Activated T-helper 1 cell treated with anti-CD3 and anti-CD28 coated beads, Interleukin-12 subunit alpha, Interleukin-12 subunit beta, Interleukin-2, Interleukin-4 antibody, amounts not matched to agents 30 ng/mL and 10 ng/mL and 1 ng/mL, durations not matched to agents 14 hours and 24 hours and 36 hours (primary cell): Measurements from ENCODE around the gene RPL41. TPM values are rescaled to one million over a fixed set of nuclear protein-coding genes. Genes with fewer than 3 reads are reported as not detected.
A peak's percentile ranks its signal among the peaks of the same experiment; 100 is the strongest.

Experiments used
- DNase-seq: peaks from one replicate; pipeline ENCODE4 v3.0.0; 2021; ENCODE audit warnings: low spot score
- H3K27ac Mint-ChIP-seq: one replicate; pipeline ENCODE4 v1.8.0; 2021; ENCODE audit warnings: mild to moderate bottlenecking, mixed read lengths
- H3K27me3 Mint-ChIP-seq: one replicate; pipeline ENCODE4 v1.8.0; 2022; ENCODE audit warnings: mild to moderate bottlenecking, moderate library complexity, mixed read lengths; ENCODE audit not compliant: insufficient read depth
- H3K36me3 Mint-ChIP-seq: one replicate; pipeline ENCODE4 v1.8.0; 2021; ENCODE audit warnings: low read depth, mixed read lengths
- H3K4me1 Mint-ChIP-seq: one replicate; pipeline ENCODE4 v1.8.0; 2021; ENCODE audit warnings: low read depth, mixed read lengths
- H3K4me3 Mint-ChIP-seq: one replicate; pipeline ENCODE4 v1.8.0; 2021; ENCODE audit warnings: mild to moderate bottlenecking, moderate library complexity, mixed read lengths
- H3K9me3 Mint-ChIP-seq: one replicate; pipeline ENCODE4 v1.8.0; 2021; ENCODE audit warnings: mixed read lengths
- intact Hi-C: fragments of 100-400 bp; cut with micrococcal nuclease; formaldehyde crosslinking; loops from one replicate; pipeline ENCODE4 v1.15.1; 2024
- total RNA-seq: library from RNA; stranded (reverse); gene quantifications from 2 replicates; pipeline ENCODE4 v1.2.3, GENCODE V29; 2022

RPL41 gene
- total RNA-seq, 1 donor from 2014 or later, result 3,676 TPM

DNA sequence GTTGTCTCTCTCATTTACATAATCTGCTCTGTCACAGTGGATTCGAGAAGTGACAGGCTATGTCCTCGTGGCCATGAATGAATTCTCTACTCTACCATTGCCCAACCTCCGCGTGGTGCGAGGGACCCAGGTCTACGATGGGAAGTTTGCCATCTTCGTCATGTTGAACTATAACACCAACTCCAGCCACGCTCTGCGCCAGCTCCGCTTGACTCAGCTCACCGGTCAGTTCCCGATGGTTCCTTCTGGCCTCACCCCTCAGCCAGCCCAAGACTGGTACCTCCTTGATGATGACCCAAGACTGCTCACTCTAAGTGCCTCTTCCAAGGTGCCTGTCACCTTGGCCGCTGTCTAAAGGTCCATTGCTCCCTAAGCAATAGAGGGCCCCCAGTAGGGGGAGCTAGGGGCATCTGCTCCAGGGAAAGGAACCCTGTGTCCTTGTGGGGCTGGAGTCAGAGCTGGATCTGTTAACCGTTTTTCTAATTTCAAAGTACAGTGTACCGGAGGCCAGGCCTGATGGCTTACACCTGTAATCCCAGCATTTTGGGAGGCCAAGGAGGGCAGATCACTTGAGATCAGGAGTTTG lies 31.4 kb upstream of the RPL41 start:
- H3K9me3 Mint-ChIP-seq, result no peaks in the 10 kb centered on the region
- peak; percentile 17 for DNase-seq
- no peak overlapping the region for H3K27ac Mint-ChIP-seq

DNA sequence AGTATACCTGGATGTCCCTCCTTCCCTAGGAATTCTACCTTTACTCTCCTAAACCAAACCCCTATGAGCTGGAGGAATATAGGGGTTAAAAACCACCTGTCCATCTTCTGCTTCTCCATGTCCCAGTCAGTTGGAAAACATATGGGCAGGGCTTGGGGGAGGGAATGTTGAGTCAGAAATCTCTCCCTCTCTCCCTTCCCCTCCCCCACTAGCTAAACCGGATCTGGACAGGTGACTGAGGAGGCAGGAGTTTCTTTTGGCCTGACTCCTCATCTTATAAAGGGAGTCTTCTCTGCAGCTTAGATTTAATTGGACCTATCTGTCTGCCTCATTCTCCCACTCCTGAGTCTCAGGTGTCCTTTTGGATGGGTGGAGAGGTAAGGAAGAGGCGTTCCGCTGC lies 30.3 kb upstream of the RPL41 start:
- Mint-ChIP-seq H3K9me3 (no peaks in the 10 kb centered on the region), H3K27me3 (peaks cover 13% of the 10 kb centered on the region), H3K4me1 (peaks cover 8% of the 10 kb centered on the region), H3K27ac (no peak overlapping the region), H3K4me3 (no peak overlapping the region), H3K36me3 (no peaks in the 10 kb centered on the region)
- DNase-seq, result no peak
- intact Hi-C loops, result no loop called here

More for the DNA sequence above, 31.4 kb upstream of the RPL41 start:
- Mint-ChIP-seq H3K4me1 (peaks cover 13% of the 10 kb centered on the region), H3K27me3 (peaks cover 18% of the 10 kb centered on the region), H3K36me3 (no peaks in the 10 kb centered on the region), H3K4me3 (no peak overlapping the region)
- intact Hi-C loops, result no loop called here

DNA sequence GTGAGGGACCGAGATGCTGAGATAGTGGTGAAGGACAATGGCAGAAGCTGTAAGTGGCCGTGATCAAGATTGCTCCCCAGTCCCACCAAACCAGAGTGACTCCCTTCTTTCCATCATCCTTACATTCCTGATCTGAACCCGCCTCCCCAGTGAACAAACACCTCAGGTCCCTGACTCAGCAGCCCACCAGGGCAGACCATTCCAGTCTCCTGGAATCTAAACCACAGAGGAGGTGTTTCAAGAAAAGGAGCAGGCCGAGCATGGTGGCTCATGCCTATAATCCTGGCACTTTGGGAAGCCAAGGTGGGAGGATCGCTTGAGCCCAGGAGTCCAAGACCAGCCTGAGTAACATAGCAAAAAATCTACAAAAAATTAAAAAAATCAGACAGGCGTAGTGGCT lies 29.8 kb upstream of the RPL41 start:
- no peaks in the 10 kb centered on the region for H3K9me3 Mint-ChIP-seq
- peaks cover 6% of the 10 kb centered on the region for H3K4me1 Mint-ChIP-seq
- H3K27ac Mint-ChIP-seq, result no peak overlapping the region
- H3K36me3 Mint-ChIP-seq, result no peaks in the 10 kb centered on the region
- DNase-seq, result no peak
- H3K27me3 Mint-ChIP-seq, result peaks cover 10% of the 10 kb centered on the region
- intact Hi-C loops, result no loop called here
- no peak overlapping the region for H3K4me3 Mint-ChIP-seq

DNA sequence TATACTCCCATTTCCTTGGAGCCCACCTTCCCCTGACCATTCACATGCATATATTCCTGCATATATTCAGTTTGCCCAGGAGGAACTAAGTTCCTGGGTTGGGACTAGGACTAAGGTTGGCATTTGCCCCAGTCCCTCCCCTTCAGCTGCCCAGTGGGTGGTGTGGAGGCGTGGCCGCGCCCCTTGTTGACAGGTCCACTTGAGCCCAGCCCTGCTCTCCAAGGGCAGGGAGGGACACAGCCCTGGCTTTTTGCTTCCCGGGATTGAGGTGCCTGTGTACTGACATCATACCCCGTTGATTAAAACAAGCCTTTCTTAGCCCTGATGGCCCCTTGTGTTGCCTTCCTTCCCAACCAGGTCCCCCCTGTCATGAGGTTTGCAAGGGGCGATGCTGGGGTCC lies 29.2 kb upstream of the RPL41 start:
- intact Hi-C loops, result no loop called here

DNA sequence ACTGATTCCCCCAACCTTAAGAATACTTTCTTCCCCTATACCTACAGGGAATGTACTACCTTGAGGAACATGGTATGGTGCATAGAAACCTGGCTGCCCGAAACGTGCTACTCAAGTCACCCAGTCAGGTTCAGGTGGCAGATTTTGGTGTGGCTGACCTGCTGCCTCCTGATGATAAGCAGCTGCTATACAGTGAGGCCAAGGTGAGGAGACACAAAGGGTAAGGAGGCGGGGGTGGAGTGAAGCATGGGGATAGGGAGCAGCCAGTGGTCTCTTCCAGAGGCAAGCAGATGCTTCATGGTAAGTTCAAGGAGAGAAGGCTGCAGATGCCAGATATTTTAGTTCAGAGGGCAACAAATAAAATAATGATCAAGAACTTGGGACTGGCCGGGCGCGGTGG lies 18.7 kb upstream of the RPL41 start:
- no peaks in the 10 kb centered on the region for H3K36me3 Mint-ChIP-seq
- DNase-seq, result no peak
- H3K27ac Mint-ChIP-seq, result no peak overlapping the region
- H3K4me1 Mint-ChIP-seq, result peaks cover 20% of the 10 kb centered on the region
- intact Hi-C loops, result no loop called here
- H3K9me3 Mint-ChIP-seq, result no peaks in the 10 kb centered on the region
- H3K27me3 Mint-ChIP-seq, result peaks cover 13% of the 10 kb centered on the region
- no peak overlapping the region for H3K4me3 Mint-ChIP-seq

More for the DNA sequence above, 29.2 kb upstream of the RPL41 start:
- Mint-ChIP-seq H3K4me3 (no peak overlapping the region), H3K27ac (no peak overlapping the region), H3K4me1 (peaks cover 6% of the 10 kb centered on the region), H3K36me3 (no peaks in the 10 kb centered on the region), H3K27me3 (peaks cover 6% of the 10 kb centered on the region), H3K9me3 (no peaks in the 10 kb centered on the region)
- DNase-seq, result no peak

DNA sequence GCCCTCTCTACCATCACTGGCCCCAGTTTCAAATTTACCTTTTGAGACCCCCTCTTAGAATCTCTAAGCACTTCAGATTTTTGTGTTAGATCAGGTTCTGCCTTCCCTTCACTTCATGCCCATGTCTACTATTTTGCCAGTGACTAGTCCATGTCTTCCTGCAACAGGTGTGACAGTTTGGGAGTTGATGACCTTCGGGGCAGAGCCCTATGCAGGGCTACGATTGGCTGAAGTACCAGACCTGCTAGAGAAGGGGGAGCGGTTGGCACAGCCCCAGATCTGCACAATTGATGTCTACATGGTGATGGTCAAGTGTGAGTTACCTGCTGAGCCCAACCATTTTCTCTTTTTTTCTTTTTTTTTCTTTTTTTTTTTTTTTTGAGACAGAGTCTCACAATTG lies 17.8 kb upstream of the RPL41 start:
- Mint-ChIP-seq H3K36me3 (no peaks in the 10 kb centered on the region), H3K27me3 (peaks cover 11% of the 10 kb centered on the region), H3K4me3 (no peak overlapping the region), H3K4me1 (peaks cover 28% of the 10 kb centered on the region), H3K27ac (no peak overlapping the region), H3K9me3 (no peaks in the 10 kb centered on the region)
- DNase-seq, result no peak
- intact Hi-C loops, result no loop called here

DNA sequence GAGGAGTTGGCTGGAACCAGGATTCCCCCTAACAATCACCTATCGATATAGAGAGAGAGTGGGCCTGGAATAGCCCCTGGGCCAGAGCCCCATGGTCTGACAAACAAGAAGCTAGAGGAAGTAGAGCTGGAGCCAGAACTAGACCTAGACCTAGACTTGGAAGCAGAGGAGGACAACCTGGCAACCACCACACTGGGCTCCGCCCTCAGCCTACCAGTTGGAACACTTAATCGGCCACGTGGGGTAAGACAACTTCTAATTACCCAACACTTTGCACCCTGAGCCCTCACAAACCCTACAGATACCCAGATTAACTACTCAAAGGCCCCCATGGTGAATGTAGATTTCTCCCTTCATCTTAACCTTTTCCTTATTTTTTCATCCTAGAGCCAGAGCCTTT lies 16.6 kb upstream of the RPL41 start:
- intact Hi-C loops, result no loop called here

DNA sequence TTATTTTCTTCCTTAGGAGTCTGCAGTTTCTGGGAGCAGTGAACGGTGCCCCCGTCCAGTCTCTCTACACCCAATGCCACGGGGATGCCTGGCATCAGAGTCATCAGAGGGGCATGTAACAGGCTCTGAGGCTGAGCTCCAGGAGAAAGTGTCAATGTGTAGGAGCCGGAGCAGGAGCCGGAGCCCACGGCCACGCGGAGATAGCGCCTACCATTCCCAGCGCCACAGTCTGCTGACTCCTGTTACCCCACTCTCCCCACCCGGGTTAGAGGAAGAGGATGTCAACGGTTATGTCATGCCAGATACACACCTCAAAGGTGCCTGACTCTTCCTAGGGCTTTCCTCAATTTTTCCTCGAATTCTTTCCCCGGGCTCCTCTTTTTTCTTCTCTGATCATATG lies 15.4 kb upstream of the RPL41 start:
- peaks cover 12% of the 10 kb centered on the region for H3K36me3 Mint-ChIP-seq
- no peak overlapping the region for H3K4me3 Mint-ChIP-seq
- no peaks in the 10 kb centered on the region for H3K9me3 Mint-ChIP-seq
- intact Hi-C loops, result no loop called here
- no peak for DNase-seq
- H3K27me3 Mint-ChIP-seq, result peaks cover 8% of the 10 kb centered on the region
- H3K27ac Mint-ChIP-seq, result peak overlapping the region; percentile 28
- peaks cover 41% of the 10 kb centered on the region for H3K4me1 Mint-ChIP-seq

More for the DNA sequence above, 16.6 kb upstream of the RPL41 start:
- Mint-ChIP-seq H3K27me3 (peaks cover 8% of the 10 kb centered on the region), H3K36me3 (peaks cover 3% of the 10 kb centered on the region), H3K4me3 (no peak overlapping the region), H3K27ac (no peak overlapping the region), H3K4me1 (peaks cover 33% of the 10 kb centered on the region), H3K9me3 (no peaks in the 10 kb centered on the region)
- DNase-seq, result no peak

DNA sequence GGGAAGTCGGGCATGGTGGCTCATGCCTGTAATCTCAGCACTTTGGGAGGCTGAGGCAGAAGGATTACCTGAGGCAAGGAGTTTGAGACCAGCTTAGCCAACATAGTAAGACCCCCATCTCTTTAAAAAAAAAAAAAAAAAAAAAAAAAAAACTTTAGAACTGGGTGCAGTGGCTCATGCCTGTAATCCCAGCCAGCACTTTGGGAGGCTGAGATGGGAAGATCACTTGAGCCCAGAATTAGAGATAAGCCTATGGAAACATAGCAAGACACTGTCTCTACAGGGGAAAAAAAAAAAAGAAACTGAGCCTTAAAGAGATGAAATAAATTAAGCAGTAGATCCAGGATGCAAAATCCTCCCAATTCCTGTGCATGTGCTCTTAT lies 13.8 kb upstream of the RPL41 start:
- H3K9me3 Mint-ChIP-seq, result no peaks in the 10 kb centered on the region
- DNase-seq, result no peak
- H3K36me3 Mint-ChIP-seq, result peaks cover 25% of the 10 kb centered on the region
- intact Hi-C loops, result no loop called here
- H3K4me1 Mint-ChIP-seq, result peaks cover 49% of the 10 kb centered on the region
- peak overlapping the region; percentile 98 for H3K4me3 Mint-ChIP-seq
- peak overlapping the region; percentile 89 for H3K27ac Mint-ChIP-seq
- H3K27me3 Mint-ChIP-seq, result peaks cover 2% of the 10 kb centered on the region

DNA sequence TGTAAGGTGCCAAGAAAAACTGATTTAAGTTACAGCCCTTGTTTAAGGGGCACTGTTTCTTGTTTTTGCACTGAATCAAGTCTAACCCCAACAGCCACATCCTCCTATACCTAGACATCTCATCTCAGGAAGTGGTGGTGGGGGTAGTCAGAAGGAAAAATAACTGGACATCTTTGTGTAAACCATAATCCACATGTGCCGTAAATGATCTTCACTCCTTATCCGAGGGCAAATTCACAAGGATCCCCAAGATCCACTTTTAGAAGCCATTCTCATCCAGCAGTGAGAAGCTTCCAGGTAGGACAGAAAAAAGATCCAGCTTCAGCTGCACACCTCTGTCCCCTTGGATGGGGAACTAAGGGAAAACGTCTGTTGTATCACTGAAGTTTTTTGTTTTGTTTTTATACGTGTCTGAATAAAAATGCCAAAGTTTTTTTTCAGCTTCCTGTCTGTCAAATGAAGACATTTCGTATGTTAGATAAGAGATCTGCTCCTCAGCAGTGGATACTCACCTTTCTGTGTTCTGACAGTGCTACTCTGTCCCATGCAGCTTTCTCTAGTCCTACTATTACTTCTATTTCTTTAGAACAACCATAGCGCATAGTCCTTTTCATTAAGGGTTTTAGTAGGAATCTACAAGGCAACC lies 13.2 kb upstream of the RPL41 start:
- no peak for DNase-seq
- Mint-ChIP-seq H3K36me3 (peaks cover 30% of the 10 kb centered on the region), H3K27ac (peak overlapping the region; percentile 89), H3K4me3 (peak overlapping the region; percentile 98), H3K27me3 (no peaks in the 10 kb centered on the region), H3K4me1 (peaks cover 49% of the 10 kb centered on the region), H3K9me3 (no peaks in the 10 kb centered on the region)
- intact Hi-C loops, result no loop called here

DNA sequence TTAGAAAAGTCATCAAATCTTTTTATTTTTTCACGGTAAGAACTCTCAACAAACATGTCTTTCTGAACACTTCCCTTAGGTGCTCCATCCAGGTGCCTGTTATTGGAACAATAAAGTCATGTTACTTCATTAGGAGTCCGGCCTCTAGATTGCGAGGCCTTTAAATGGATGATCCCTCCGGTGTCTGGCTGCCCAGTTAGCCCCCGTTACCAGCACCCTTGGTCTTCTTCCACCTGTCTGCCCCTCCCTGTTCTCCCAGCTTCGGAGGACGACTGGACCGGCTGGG lies 12.7 kb upstream of the RPL41 start:
- H3K9me3 Mint-ChIP-seq, result no peaks in the 10 kb centered on the region
- no peaks in the 10 kb centered on the region for H3K27me3 Mint-ChIP-seq
- H3K36me3 Mint-ChIP-seq, result peaks cover 35% of the 10 kb centered on the region
- no peak for DNase-seq
- intact Hi-C loops, result loop anchor here (1.0 kb wide), 14 partner anchors 13 to 585 kb away; partner anchors contain the start of genes DNAJC14, MYL6B, PTGES3 and RPL41
- H3K4me1 Mint-ChIP-seq, result peaks cover 49% of the 10 kb centered on the region
- peak overlapping the region; percentile 98 for H3K4me3 Mint-ChIP-seq
- H3K27ac Mint-ChIP-seq, result peak overlapping the region; percentile 89

DNA sequence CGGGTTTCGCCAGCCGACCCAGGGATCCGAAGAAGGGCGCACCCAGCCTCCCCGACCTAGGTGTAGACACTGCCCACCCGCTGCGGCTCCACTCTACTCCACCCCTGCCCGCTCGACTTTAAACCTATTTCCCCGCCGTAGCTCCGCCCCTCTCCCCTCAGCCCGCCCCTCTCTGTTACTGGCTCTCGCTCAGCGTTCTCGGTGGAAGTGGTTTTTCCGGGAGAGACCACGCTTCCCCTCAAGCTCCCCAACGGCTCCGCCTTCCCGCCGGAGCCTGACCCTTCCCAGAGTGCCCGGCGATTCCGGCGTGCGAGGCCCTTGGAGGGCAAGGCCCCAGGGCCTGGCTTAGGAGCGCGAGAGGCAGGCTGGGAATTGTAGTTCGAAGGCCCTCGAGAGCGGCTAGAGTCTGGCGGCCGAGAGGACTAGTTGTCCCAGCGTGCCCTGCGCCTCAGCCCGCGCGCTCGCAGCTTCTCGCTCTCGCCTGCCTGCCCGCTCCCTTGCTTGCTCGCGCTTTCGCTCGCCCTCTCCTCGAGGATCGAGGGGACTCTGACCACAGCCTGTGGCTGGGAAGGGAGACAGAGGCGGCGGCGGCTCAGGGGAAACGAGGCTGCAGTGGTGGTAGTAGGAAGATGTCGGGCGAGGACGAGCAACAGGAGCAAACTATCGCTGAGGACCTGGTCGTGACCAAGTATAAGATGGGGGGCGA lies 12.2 kb upstream of the RPL41 start, which contains the start of gene PA2G4:
Gene PA2G4, plus strand, starts transcription at position 451 of the 706 bp plus-strand sequence. Its CDS starts 179 bp downstream, at position 630.
- Mint-ChIP-seq H3K4me1 (peaks cover 49% of the 10 kb centered on the region), H3K27me3 (no peaks in the 10 kb centered on the region), H3K36me3 (peaks cover 39% of the 10 kb centered on the region), H3K9me3 (no peaks in the 10 kb centered on the region), H3K27ac (peak within 1 kb of the TSS; percentile 89), H3K4me3 (peak within 1 kb of the TSS; percentile 98)
- DNase-seq, result peak; percentile 99
- intact Hi-C loops, result loop anchor here (1.0 kb wide), 14 partner anchors 12 to 584 kb away; partner anchors contain the start of genes DNAJC14, MYL6B, PTGES3 and RPL41
